Measurements from ENCODE around the gene SCAI.

SCAI gene

GRCh38 chr9:125146247-125146646 lies 2.9 kb upstream of the SCAI start:
- no peak overlapping the region for H3K4me3 ChIP-seq (ENCODE audit: low read depth in 1 of 2, low read length in 2 of 2)
- H3K27ac ChIP-seq (ENCODE audit: low read depth, low read length) = peak overlapping the region; percentile 53
- H3K9ac ChIP-seq (ENCODE audit: low read length) = no peak overlapping the region
- peaks cover 17% of the 10 kb centered on the region for H3K4me1 ChIP-seq (ENCODE audit: insufficient read depth, low read length)
- H3K36me3 ChIP-seq (ENCODE audit: insufficient read depth, low read length) = peaks cover 12% of the 10 kb centered on the region
- H3K9me3 ChIP-seq (ENCODE audit: low read length) = no peaks in the 10 kb centered on the region
- H3K27me3 ChIP-seq (ENCODE audit: control insufficient read depth in 1 of 2, insufficient read depth in 2 of 2, low read length in 2 of 2) = no peaks in the 10 kb centered on the region

DNA sequence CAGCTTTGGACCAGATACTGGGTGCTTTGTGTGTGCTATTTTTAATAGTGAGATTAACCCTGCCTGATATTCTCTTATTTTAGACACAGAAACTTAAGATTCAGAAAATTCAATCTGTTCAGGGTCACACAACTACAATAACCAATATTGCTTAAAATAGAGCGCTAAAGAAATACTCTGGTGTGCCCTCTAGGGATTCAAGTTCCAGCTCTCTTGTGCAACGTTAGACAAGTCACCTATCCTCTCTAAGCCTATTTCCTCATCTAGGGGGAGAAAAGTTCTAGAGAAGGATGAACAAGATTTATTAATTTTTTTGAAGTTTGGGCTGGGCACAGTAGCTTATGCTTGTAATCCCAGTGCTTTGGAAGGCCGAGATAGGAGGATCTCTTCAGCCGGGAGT lies 2.1 kb upstream of the SCAI start:
- peaks cover 19% of the 10 kb centered on the region for H3K4me1 ChIP-seq (ENCODE audit: insufficient read depth, low read length)
- H3K9ac ChIP-seq (ENCODE audit: low read length) = no peak overlapping the region
- peaks cover 3% of the 10 kb centered on the region for H3K36me3 ChIP-seq (ENCODE audit: insufficient read depth, low read length)
- no peaks in the 10 kb centered on the region for H3K9me3 ChIP-seq (ENCODE audit: low read length)
- no peaks in the 10 kb centered on the region for H3K27me3 ChIP-seq (ENCODE audit: control insufficient read depth in 1 of 2, insufficient read depth in 2 of 2, low read length in 2 of 2)
- no peak overlapping the region for H3K4me3 ChIP-seq (ENCODE audit: low read depth in 1 of 2, low read length in 2 of 2)
- no peak overlapping the region for H3K27ac ChIP-seq (ENCODE audit: low read depth, low read length)

- Histone ChIP-seq H3K9ac (ENCODE audit: low read length) (no peak overlapping the region), H3K4me3 (ENCODE audit: low read depth in 1 of 2, low read length in 2 of 2) (peak overlapping the region; percentile 52 to 62), H3K27me3 (ENCODE audit: control insufficient read depth in 1 of 2, insufficient read depth in 2 of 2, low read length in 2 of 2) (no peaks in the 10 kb centered on the region), H3K9me3 (ENCODE audit: low read length) (no peaks in the 10 kb centered on the region), H3K27ac (ENCODE audit: low read depth, low read length) (peak overlapping the region; percentile 40), H3K4me1 (ENCODE audit: insufficient read depth, low read length) (peaks cover 19% of the 10 kb centered on the region), H3K36me3 (ENCODE audit: insufficient read depth, low read length) (no peaks in the 10 kb centered on the region)
Measured at GRCh38 chr9:125142560-125143376, 560 bp downstream of the SCAI start.

- Histone ChIP-seq H3K4me3 (ENCODE audit: low read depth in 1 of 2, low read length in 2 of 2) (no peak overlapping the region), H3K27ac (ENCODE audit: low read depth, low read length) (no peak overlapping the region), H3K36me3 (ENCODE audit: insufficient read depth, low read length) (no peaks in the 10 kb centered on the region), H3K27me3 (ENCODE audit: control insufficient read depth in 1 of 2, insufficient read depth in 2 of 2, low read length in 2 of 2) (no peaks in the 10 kb centered on the region), H3K9ac (ENCODE audit: low read length) (no peak overlapping the region), H3K9me3 (ENCODE audit: low read length) (no peaks in the 10 kb centered on the region), H3K4me1 (ENCODE audit: insufficient read depth, low read length) (peaks cover 12% of the 10 kb centered on the region)
Measured at GRCh38 chr9:125141751-125142150, 1.6 kb downstream of the SCAI start.

DNA sequence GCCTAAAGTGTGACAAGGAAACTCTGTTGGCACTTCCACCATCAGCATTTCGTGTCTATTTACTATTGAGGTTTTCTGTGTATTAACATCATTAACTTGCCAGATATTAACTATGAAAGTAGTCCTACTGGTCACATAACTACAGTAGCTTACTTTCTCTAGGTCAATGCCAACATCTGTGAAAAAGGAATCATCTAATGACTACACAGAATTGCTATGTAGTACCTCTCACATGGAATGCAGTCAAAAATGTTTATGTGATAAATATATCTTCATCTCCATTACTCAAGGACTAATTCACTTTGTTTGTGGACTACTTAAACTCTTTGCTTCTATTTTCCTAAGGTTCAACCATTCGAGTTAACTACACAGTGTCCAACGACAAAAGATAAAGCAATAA lies 2.1 kb downstream of the SCAI start:
- Histone ChIP-seq H3K27ac (ENCODE audit: low read depth, low read length) (no peak overlapping the region), H3K27me3 (ENCODE audit: control insufficient read depth in 1 of 2, insufficient read depth in 2 of 2, low read length in 2 of 2) (no peaks in the 10 kb centered on the region), H3K36me3 (ENCODE audit: insufficient read depth, low read length) (no peaks in the 10 kb centered on the region), H3K4me1 (ENCODE audit: insufficient read depth, low read length) (peaks cover 9% of the 10 kb centered on the region), H3K9me3 (ENCODE audit: low read length) (no peaks in the 10 kb centered on the region), H3K4me3 (ENCODE audit: low read depth in 1 of 2, low read length in 2 of 2) (no peak overlapping the region), H3K9ac (ENCODE audit: low read length) (no peak overlapping the region)

DNA sequence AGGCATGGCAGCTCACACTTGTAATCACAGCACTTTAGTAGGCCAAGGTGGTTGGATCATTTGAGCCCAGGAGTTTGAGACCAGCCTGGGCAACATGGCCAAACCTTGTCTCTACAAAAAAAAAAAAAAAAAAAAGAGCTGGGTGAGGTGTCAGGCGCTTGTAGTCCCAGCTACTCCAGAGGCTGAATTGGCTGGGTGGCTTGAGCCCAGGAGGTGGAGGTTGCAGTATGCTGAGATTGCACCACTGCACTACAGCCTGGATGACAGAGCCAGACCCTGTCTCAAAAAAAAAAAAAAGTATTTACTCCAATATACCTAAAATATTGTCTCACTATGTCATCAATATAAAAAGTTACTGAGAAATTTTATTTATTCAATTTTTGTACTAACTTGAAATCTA lies 2.8 kb downstream of the SCAI start:
- H3K27ac ChIP-seq (ENCODE audit: low read depth, low read length) = no peak overlapping the region
- peaks cover 9% of the 10 kb centered on the region for H3K4me1 ChIP-seq (ENCODE audit: insufficient read depth, low read length)
- H3K27me3 ChIP-seq (ENCODE audit: control insufficient read depth in 1 of 2, insufficient read depth in 2 of 2, low read length in 2 of 2) = no peaks in the 10 kb centered on the region
- H3K9ac ChIP-seq (ENCODE audit: low read length) = no peak overlapping the region
- H3K4me3 ChIP-seq (ENCODE audit: low read depth in 1 of 2, low read length in 2 of 2) = no peak overlapping the region
- H3K9me3 ChIP-seq (ENCODE audit: low read length) = no peaks in the 10 kb centered on the region
- no peaks in the 10 kb centered on the region for H3K36me3 ChIP-seq (ENCODE audit: insufficient read depth, low read length)

DNA sequence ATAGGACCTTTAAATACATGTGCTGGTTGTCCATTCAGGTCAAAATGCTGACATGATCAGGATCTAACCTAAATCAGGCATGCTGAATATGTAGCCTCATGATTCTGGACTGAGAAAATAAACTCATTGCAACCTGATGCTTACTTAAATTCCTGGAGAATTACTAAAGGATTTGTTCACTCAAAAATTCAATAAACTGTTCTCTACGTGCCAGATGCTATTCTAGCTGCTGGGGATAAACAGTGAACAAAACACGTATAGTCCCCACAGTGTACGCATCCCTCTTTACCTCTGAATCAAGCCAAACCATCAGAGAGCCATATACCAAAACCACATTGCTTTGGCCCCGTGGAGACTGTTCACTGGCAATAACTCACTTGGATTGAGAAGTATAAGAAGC lies 6.1 kb downstream of the SCAI start:
- Histone ChIP-seq H3K36me3 (ENCODE audit: insufficient read depth, low read length) (no peaks in the 10 kb centered on the region), H3K9me3 (ENCODE audit: low read length) (no peaks in the 10 kb centered on the region), H3K4me3 (ENCODE audit: low read depth in 1 of 2, low read length in 2 of 2) (no peak overlapping the region)

DNA sequence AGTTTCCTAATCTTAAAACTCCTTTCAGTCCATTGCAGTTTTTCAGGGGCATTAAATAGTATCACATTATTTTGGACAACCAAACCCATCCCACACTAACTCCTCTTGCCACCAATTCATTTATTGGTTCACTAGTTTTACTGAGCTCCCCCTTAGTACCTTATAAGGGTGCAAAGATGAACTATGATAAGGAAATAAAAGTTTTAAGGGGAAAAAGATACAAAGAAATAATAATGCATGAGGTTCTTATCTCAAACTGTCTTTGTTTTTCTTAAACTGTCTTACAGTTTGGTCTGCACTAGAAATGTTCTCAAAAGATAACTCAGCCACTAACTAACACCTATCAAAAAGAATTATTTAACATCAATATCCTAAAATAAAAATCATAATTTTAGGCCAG lies 8.4 kb downstream of the SCAI start:
- Histone ChIP-seq H3K27me3 (ENCODE audit: control insufficient read depth in 1 of 2, insufficient read depth in 2 of 2, low read length in 2 of 2) (no peaks in the 10 kb centered on the region), H3K4me1 (ENCODE audit: insufficient read depth, low read length) (no peaks in the 10 kb centered on the region), H3K27ac (ENCODE audit: low read depth, low read length) (no peak overlapping the region), H3K36me3 (ENCODE audit: insufficient read depth, low read length) (no peaks in the 10 kb centered on the region), H3K4me3 (ENCODE audit: low read depth in 1 of 2, low read length in 2 of 2) (no peak overlapping the region), H3K9me3 (ENCODE audit: low read length) (no peaks in the 10 kb centered on the region), H3K9ac (ENCODE audit: low read length) (no peak overlapping the region)

More for the DNA sequence above, 6.1 kb downstream of the SCAI start:
- Histone ChIP-seq H3K4me1 (ENCODE audit: insufficient read depth, low read length) (peaks cover 3% of the 10 kb centered on the region), H3K27ac (ENCODE audit: low read depth, low read length) (no peak overlapping the region), H3K9ac (ENCODE audit: low read length) (no peak overlapping the region), H3K27me3 (ENCODE audit: control insufficient read depth in 1 of 2, insufficient read depth in 2 of 2, low read length in 2 of 2) (no peaks in the 10 kb centered on the region)

DNA sequence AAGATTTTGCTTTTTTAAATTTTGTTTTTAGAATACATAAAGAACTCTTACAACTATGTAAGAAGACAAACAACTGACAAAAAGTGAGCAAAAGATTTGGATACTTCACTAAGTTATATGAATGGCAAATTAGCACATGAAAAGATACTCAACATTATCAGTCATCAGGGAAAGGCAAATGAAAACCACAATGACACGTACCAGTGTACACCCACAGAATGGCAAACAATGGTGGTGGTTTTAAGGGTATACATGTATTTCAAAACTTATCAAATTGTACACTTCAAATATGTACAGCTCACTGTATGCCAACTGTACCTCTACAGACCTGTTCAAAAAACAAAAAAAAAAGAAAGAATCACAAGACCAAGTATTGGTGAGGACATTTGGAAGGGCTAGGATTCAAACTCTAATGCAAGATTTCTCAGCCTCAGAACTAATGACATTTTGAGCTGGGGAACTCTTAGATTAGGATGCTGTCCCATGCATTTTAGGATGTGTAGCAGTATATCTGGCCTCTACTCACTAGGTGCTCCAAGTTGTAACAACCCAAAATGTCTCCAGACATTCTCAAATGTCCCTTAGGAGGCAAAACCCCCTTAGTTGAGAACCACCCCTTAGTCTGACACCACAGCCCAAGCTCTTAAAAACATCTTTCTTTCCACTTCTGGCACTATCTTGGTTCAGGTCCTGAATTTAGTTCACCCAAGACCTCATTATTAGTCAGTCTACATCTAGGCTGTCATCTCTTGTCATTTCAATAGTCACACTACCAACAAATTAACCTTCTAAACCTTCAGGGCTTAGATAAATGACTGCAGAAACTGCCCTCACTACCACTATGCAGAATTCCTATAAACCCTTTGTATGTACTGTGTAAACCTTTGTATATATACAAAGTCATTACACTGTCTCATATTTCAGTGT lies 9.7 kb downstream of the SCAI start:
- Histone ChIP-seq H3K9me3 (ENCODE audit: low read length) (no peaks in the 10 kb centered on the region), H3K36me3 (ENCODE audit: insufficient read depth, low read length) (no peaks in the 10 kb centered on the region), H3K4me1 (ENCODE audit: insufficient read depth, low read length) (no peaks in the 10 kb centered on the region)

GRCh38 chr9:125131778-125132177 lies 11.6 kb downstream of the SCAI start:
- Histone ChIP-seq H3K4me3 (ENCODE audit: low read depth in 1 of 2, low read length in 2 of 2) (no peak overlapping the region), H3K36me3 (ENCODE audit: insufficient read depth, low read length) (no peaks in the 10 kb centered on the region)

More for the DNA sequence above, 9.7 kb downstream of the SCAI start:
- Histone ChIP-seq H3K27ac (ENCODE audit: low read depth, low read length) (no peak overlapping the region), H3K4me3 (ENCODE audit: low read depth in 1 of 2, low read length in 2 of 2) (no peak overlapping the region), H3K9ac (ENCODE audit: low read length) (no peak overlapping the region), H3K27me3 (ENCODE audit: control insufficient read depth in 1 of 2, insufficient read depth in 2 of 2, low read length in 2 of 2) (no peaks in the 10 kb centered on the region)

DNA sequence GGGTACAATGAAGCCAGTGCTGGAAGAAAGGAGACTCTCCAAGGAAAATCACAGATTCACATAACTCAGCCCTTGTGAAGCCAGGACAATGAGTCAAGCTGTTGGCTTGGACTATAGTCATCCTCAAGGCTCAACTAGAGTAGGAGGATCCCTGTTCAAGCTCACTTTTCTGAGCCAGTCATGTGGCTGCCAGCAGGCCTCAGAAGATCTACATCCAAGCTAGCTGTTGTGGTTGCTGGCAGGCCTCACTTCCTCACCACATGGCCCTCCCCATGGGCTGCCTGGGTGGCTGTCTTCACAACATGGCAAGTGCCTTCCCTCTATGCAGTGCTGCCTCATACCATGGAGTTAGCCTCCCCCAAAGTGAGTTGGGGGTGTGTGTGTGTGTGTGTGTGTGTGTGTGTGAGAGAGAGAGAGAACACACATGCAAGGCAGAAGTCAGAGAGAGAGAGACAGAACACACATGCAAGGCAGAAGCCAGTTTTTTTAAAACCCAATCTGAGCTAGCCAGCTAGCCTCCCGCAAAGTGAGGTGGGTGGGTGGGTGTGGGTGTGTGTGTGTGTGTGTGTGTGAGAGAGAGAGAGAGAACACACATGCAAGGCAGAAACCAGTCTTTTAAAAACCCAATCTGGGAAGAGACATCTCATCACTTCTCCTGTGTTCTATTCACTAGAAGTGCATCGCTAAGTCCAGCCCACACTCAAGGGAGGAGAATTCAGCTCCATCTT lies 17.1 kb downstream of the SCAI start:
- Histone ChIP-seq H3K9me3 (ENCODE audit: low read length) (no peaks in the 10 kb centered on the region), H3K4me1 (ENCODE audit: insufficient read depth, low read length) (peaks cover 23% of the 10 kb centered on the region), H3K4me3 (ENCODE audit: low read depth in 1 of 2, low read length in 2 of 2) (peak overlapping the region in 1 of 2 donors; percentile 7), H3K27me3 (ENCODE audit: control insufficient read depth in 1 of 2, insufficient read depth in 2 of 2, low read length in 2 of 2) (no peaks in the 10 kb centered on the region), H3K36me3 (ENCODE audit: insufficient read depth, low read length) (no peaks in the 10 kb centered on the region), H3K27ac (ENCODE audit: low read depth, low read length) (peak overlapping the region; percentile 39), H3K9ac (ENCODE audit: low read length) (no peak overlapping the region)

More at GRCh38 chr9:125131778-125132177, 11.6 kb downstream of the SCAI start:
- Histone ChIP-seq H3K27me3 (ENCODE audit: control insufficient read depth in 1 of 2, insufficient read depth in 2 of 2, low read length in 2 of 2) (no peaks in the 10 kb centered on the region), H3K4me1 (ENCODE audit: insufficient read depth, low read length) (peaks cover 4% of the 10 kb centered on the region), H3K9me3 (ENCODE audit: low read length) (no peaks in the 10 kb centered on the region), H3K9ac (ENCODE audit: low read length) (no peak overlapping the region), H3K27ac (ENCODE audit: low read depth, low read length) (no peak overlapping the region)
